Peyer's patch (tissue), 4 donors: Measurements from ENCODE around the gene ZNF791. TPM values are rescaled to one million over a fixed set of nuclear protein-coding genes. Genes with fewer than 3 reads are reported as not detected.
"Not testable (repeated sequence)": the region's sequence is repeated elsewhere in the genome, so short reads cannot be mapped to it uniquely, and the experiment has no call there.

Source experiments
- DNase-seq, 3 donors: peaks; one replicate each; pipeline ENCODE4 v3.0.0-alpha.2; 2017 to 2019
- H3K27ac ChIP-seq, 4 donors: fragments of 200-600 bp; sonication (generic); one replicate each; pipeline ENCODE4 v1.5.1; 2016 to 2019
- H3K27me3 ChIP-seq, 2 donors: fragments of 200-600 bp; sonication (generic); one replicate each; pipeline ENCODE4 v1.5.1; 2019
- H3K36me3 ChIP-seq, 3 donors: fragments of 200-600 bp; sonication (generic); one replicate each; pipeline ENCODE4 v1.5.1; 2016 to 2019
- H3K4me1 ChIP-seq, 4 donors: fragments of 200-600 bp; sonication (generic); one replicate each; pipeline ENCODE4 v1.5.1; 2016 to 2019
- H3K4me3 ChIP-seq, 4 donors: fragments of 200-600 bp; sonication (generic); 1 replicate in 3 of 4; 2 replicates in 1 of 4; pipeline ENCODE4 v1.5.1; 2016 to 2019; ENCODE audit warnings: mild to moderate bottlenecking in 1 of 4
- H3K9me3 ChIP-seq, 4 donors: fragments of 200-600 bp; sonication (generic); one replicate each; pipeline ENCODE4 v1.5.1; 2016 to 2019; ENCODE audit warnings: mild to moderate bottlenecking in 1 of 4
- CTCF ChIP-seq, 6 experiments: fragments of 450-650 bp in 4 of 6; fragments of 200-600 bp in 2 of 6; sonication (generic) in 1 of 6; IDR thresholded peaks; one replicate each; pipeline ENCODE4 v1.5.1; 2017 to 2019; ENCODE audit warnings: antibody characterized with exemption in 6 of 6, mild to moderate bottlenecking in 3 of 6, moderate library complexity in 1 of 6
- POLR2A ChIP-seq, 2 donors: fragments of 450-650 bp; IDR thresholded peaks; one replicate each; pipeline ENCODE4 v1.5.1; 2017; ENCODE audit warnings: antibody characterized with exemption in 2 of 2, mild to moderate bottlenecking in 2 of 2, moderate library complexity in 2 of 2
- total RNA-seq, 4 donors: library from RNA; depleted of rRNA; stranded (reverse); fragments of >200 nt; gene quantifications; one replicate each; pipeline ENCODE4 v1.1.0, GENCODE V29; 2016

ZNF791 gene
- total RNA-seq, 4 donors from 2014 or later: 17.2 to 34.6 (median 29.3) TPM

GRCh38 chr19:12639901-12640613 lies 29.3 kb downstream of the ZNF791 start:
- H3K27me3 ChIP-seq: no peaks in the 10 kb centered on the region
- peak; percentile 60 to 88 (median 76) for TF ChIP-seq CTCF (IDR thresholded peaks at IDR 0.05)
- no peak for TF ChIP-seq POLR2A (IDR thresholded peaks at IDR 0.05)
- peak overlapping the region in 1 of 4 donors; percentile 31 for H3K27ac ChIP-seq
- H3K4me3 ChIP-seq: peak overlapping the region in 3 of 4 donors; percentile 34 to 39 (median 37)
- DNase-seq: peak; percentile 85 to 94 (median 85)
- no peaks in the 10 kb centered on the region for H3K36me3 ChIP-seq
- no peaks in the 10 kb centered on the region for H3K9me3 ChIP-seq
- H3K4me1 ChIP-seq: peaks cover 0 to 10% (median 2%) of the 10 kb centered on the region in 4 donors

GRCh38 chr19:12641456-12641855 lies 30.7 kb downstream of the ZNF791 start:
- no peaks in the 10 kb centered on the region for H3K27me3 ChIP-seq

GRCh38 chr19:12642506-12642905 lies 31.8 kb downstream of the ZNF791 start:
- no peaks in the 10 kb centered on the region for H3K36me3 ChIP-seq
- no peak for DNase-seq
- no peaks in the 10 kb centered on the region for H3K9me3 ChIP-seq
- no peak overlapping the region for H3K27ac ChIP-seq
- no peaks in the 10 kb centered on the region for H3K27me3 ChIP-seq
- H3K4me1 ChIP-seq: peaks cover 0 to 13% (median 2%) of the 10 kb centered on the region in 4 donors
- TF ChIP-seq CTCF (IDR thresholded peaks at IDR 0.05) (no peak), POLR2A (IDR thresholded peaks at IDR 0.05) (no peak)
- H3K4me3 ChIP-seq: no peak overlapping the region

More at GRCh38 chr19:12641456-12641855, 30.7 kb downstream of the ZNF791 start:
- Histone ChIP-seq H3K36me3 (no peaks in the 10 kb centered on the region), H3K27ac (no peak overlapping the region), H3K9me3 (no peaks in the 10 kb centered on the region), H3K4me1 (peaks cover 0 to 10% (median 2%) of the 10 kb centered on the region in 4 donors), H3K4me3 (no peak overlapping the region)
- DNase-seq: no peak
- no peak for TF ChIP-seq CTCF (IDR thresholded peaks at IDR 0.05)

- H3K4me3 ChIP-seq, H3K36me3 ChIP-seq, H3K27ac ChIP-seq, H3K9me3 ChIP-seq, H3K27me3 ChIP-seq: not testable (repeated sequence)
- H3K4me1 ChIP-seq: peaks cover 0 to 23% (median 2%) of the 10 kb centered on the region in 4 donors
- DNase-seq: peak in 1 of 3 donors; percentile 34
These were observed 33.0 kb downstream of the ZNF791 start for GRCh38 chr19:12643716-12644115.

- peaks cover 0 to 14% (median 0%) of the 10 kb centered on the region in 4 donors for H3K4me1 ChIP-seq
- no peaks in the 10 kb centered on the region for H3K27me3 ChIP-seq
- no peaks in the 10 kb centered on the region for H3K9me3 ChIP-seq
- H3K36me3 ChIP-seq: peaks cover 0 to 1% (median 0%) of the 10 kb centered on the region in 3 donors
- no peak overlapping the region for H3K27ac ChIP-seq
- H3K4me3 ChIP-seq: no peak overlapping the region
- TF ChIP-seq POLR2A (IDR thresholded peaks at IDR 0.05): no peak
- DNase-seq: no peak
These were observed 35.8 kb downstream of the ZNF791 start for GRCh38 chr19:12646551-12646950.

GRCh38 chr19:12647047-12647446 lies 36.3 kb downstream of the ZNF791 start:
- DNase-seq: no peak

More at GRCh38 chr19:12647047-12647446, 36.3 kb downstream of the ZNF791 start:
- peak overlapping the region in 1 of 4 donors; percentile 42 for H3K4me3 ChIP-seq
- H3K27me3 ChIP-seq: no peaks in the 10 kb centered on the region
- no peak for TF ChIP-seq POLR2A (IDR thresholded peaks at IDR 0.05)
- no peak for TF ChIP-seq CTCF (IDR thresholded peaks at IDR 0.05)
- H3K27ac ChIP-seq: no peak overlapping the region
- H3K9me3 ChIP-seq: no peaks in the 10 kb centered on the region
- peaks cover 0 to 14% (median 0%) of the 10 kb centered on the region in 4 donors for H3K4me1 ChIP-seq
- peaks cover 0 to 6% (median 0%) of the 10 kb centered on the region in 3 donors for H3K36me3 ChIP-seq
